ENCODE results near the gene FIGNL1. TPM values are rescaled to one million over a fixed set of nuclear protein-coding genes. Genes with fewer than 3 reads are reported as not detected.

The FIGNL1 gene
- total RNA-seq: 10.8 TPM in 2 replicates

DNA sequence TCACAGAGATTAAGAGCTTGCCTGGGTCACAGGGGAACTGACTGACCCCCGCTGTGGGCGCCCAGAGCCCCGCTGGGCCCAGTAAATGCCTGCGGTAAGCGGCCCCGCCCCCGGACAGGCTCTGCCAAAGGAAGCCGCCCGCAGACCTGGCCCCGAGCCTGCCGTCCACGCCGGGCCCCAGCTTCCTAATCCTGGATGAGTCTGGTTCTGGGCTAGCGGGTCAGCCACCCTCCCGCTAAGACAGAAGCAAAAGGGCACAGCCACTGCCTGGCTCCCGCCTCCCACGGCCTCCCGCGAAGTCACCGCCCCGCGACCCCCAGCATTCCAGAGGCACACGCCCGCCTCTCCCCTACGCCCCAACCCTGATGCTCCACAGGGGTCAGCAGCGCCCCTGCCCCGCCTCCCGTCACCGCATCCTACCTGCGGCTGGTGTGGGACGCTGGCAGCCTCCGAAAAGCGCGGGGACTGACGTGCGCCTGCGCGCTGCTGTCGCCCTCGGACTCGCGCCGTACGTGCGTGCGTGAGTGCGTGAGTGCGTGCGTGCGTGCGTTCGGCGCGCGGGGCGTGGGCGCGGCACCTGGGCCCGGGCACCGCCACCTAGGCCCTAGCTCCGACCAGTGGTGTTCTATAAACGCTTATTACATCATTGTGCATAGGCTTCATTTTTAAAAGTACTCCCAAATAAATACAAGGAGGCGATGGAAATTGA lies at the start of gene FIGNL1:
FIGNL1 (minus strand) TSS at position 470 of the 709 bp plus-strand sequence. CDS start 3,063 bp downstream, outside the sequence.

Small RNA genes within 50 kb of the gene (small RNA-seq; reads per million reads assigned to genes)
- not detected for gene RNU6-1091P

Other genes with a start within 250 kb of the FIGNL1 start
- gene IKZF1, start 145.6 kb downstream of the FIGNL1 start, total RNA-seq: not detected in 2 replicates
- not detected in 2 replicates for gene DDC, start 115.1 kb upstream of the FIGNL1 start, total RNA-seq